Dermis microvascular lymphatic vessel endothelial cell (primary cell): ENCODE data around the gene ICAM4. TPM values are rescaled to one million over a fixed set of nuclear protein-coding genes. Genes with fewer than 3 reads are reported as not detected.
"Not testable (repeated sequence)": the region's sequence is repeated elsewhere in the genome, so short reads cannot be mapped to it uniquely, and the experiment has no call there.

Experiments used
- DNase-seq, 2 donors: peaks; one replicate each; pipeline versions ENCODE4 v3.0.0 to v3.0.0-alpha.2; 2010; ENCODE audit warnings: low read depth in 2 of 2
- total RNA-seq: library from RNA; depleted of rRNA; stranded (reverse); fragments of >200 nt; gene quantifications from 2 replicates; pipeline ENCODE4 v1.2.1, GENCODE V29; 2014

Gene ICAM4
- total RNA-seq, 1 donor from 2014 or later: 0.26 TPM

GRCh38 chr19:10268071-10268470 lies 18.7 kb upstream of the ICAM4 start:
- peak in 1 of 2 donors; percentile 37 for DNase-seq

- peak; percentile 51 to 92 for DNase-seq
Measured at GRCh38 chr19:10269333-10270179, 17.2 kb upstream of the ICAM4 start.

GRCh38 chr19:10270180-10270615 lies 16.6 kb upstream of the ICAM4 start:
- peak in 1 of 2 donors; percentile 45 for DNase-seq

- DNase-seq: peak; percentile 92 to 95
Measured at GRCh38 chr19:10270616-10271394, 15.9 kb upstream of the ICAM4 start, which contains the start of gene ICAM1. TSS of gene ICAM1 (plus strand) at chr19:10271120. CDS start at chr19:10271160, 40 bp downstream.

GRCh38 chr19:10271543-10272086 lies 15.1 kb upstream of the ICAM4 start:
- DNase-seq: peak in 1 of 2 donors; percentile 49

- DNase-seq: no peak
Measured at GRCh38 chr19:10274589-10274988, 12.2 kb upstream of the ICAM4 start.

GRCh38 chr19:10277795-10278589 lies 8.8 kb upstream of the ICAM4 start:
- no peak for DNase-seq

- no peak for DNase-seq
Measured at GRCh38 chr19:10278935-10279334, 7.8 kb upstream of the ICAM4 start.

GRCh38 chr19:10279737-10280442 lies 6.9 kb upstream of the ICAM4 start:
- no peak for DNase-seq

- DNase-seq: not testable (repeated sequence)
Measured at GRCh38 chr19:10282043-10282442, 4.7 kb upstream of the ICAM4 start.

GRCh38 chr19:10283301-10284064 lies 3.3 kb upstream of the ICAM4 start:
- no peak for DNase-seq

GRCh38 chr19:10284065-10284959 lies 2.4 kb upstream of the ICAM4 start:
- DNase-seq: no peak

GRCh38 chr19:10284960-10285278 lies 1.8 kb upstream of the ICAM4 start:
- DNase-seq: no peak

- DNase-seq: no peak
Measured at GRCh38 chr19:10285393-10285792, 1.4 kb upstream of the ICAM4 start.

- peak in 1 of 2 donors; percentile 66 for DNase-seq
Measured at GRCh38 chr19:10288662-10289166, 2.0 kb downstream of the ICAM4 start.

GRCh38 chr19:10289167-10289835 lies 2.5 kb downstream of the ICAM4 start:
- DNase-seq: peak in 1 of 2 donors; percentile 35

- no peak for DNase-seq
Measured at GRCh38 chr19:10289836-10290356, 3.1 kb downstream of the ICAM4 start, which contains the start of gene ICAM5. TSS of gene ICAM5 (plus strand) at chr19:10289952. CDS start at chr19:10290044, 92 bp downstream.
